ENCODE data around the gene PLD1.

DNA sequence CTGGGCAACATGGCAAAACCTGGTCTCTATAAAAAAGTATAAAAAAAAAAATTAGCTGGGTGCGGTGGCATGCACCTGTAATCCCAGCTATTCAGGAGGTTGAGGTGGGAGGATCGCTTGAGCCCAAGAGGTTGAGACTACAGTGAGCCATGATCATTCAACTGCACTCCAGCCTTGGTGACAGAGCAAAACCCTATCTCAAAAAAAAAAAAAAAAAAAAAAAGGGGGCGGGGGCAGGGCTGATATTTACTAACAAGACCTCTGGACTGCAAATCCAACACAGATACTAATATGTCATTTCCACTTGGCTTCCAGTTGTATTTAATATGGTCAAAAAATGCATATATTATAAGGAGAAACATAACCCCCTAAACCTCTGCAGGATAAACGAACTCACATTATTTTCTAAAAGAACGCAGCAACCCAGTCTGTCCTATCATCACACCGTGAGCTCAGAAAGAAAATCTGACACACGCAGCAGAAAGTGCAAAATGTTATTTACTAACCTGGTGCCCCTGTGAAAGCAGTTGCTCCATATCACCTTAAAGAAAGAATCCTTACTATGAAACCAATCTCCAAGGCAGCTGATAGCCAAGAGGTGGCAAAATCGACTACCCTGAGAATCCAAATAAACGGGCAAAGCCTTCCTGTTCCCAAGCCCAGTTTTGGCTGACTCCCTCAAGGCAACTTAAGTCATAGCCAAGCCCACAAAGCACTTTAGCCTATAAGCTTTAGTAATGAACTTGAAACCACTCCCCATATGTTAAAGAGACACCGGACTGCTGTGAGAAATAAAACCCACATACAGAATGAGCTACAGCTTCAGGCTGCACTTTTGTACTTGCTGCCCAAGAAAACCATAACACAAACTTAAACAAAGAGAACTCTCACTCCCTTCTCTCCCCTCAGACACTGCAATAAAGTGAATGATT is 39.3 kb downstream of the PLD1 start:
- TF ChIP-seq, protein P1, sequence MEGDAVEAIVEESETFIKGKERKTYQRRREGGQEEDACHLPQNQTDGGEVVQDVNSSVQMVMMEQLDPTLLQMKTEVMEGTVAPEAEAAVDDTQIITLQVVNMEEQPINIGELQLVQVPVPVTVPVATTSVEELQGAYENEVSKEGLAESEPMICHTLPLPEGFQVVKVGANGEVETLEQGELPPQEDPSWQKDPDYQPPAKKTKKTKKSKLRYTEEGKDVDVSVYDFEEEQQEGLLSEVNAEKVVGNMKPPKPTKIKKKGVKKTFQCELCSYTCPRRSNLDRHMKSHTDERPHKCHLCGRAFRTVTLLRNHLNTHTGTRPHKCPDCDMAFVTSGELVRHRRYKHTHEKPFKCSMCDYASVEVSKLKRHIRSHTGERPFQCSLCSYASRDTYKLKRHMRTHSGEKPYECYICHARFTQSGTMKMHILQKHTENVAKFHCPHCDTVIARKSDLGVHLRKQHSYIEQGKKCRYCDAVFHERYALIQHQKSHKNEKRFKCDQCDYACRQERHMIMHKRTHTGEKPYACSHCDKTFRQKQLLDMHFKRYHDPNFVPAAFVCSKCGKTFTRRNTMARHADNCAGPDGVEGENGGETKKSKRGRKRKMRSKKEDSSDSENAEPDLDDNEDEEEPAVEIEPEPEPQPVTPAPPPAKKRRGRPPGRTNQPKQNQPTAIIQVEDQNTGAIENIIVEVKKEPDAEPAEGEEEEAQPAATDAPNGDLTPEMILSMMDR (IDR thresholded peaks at IDR 0.05) = no peak
- TF ChIP-seq EZH2phosphoT487 (IDR thresholded peaks at IDR 0.05) = no peak
